ENCODE data around the gene RAB26.

The RAB26 gene

GRCh38 chr16:2179576-2179975 lies 31.2 kb downstream of the RAB26 start:
- TF ChIP-seq EZH2 (optimal IDR thresholded peaks at IDR 0.05; ENCODE audit: low read depth, low read length) (no peak), EZH2phosphoT487 (IDR thresholded peaks at IDR 0.05; ENCODE audit: low read length) (no peak)
- TF ChIP-seq, protein P1, sequence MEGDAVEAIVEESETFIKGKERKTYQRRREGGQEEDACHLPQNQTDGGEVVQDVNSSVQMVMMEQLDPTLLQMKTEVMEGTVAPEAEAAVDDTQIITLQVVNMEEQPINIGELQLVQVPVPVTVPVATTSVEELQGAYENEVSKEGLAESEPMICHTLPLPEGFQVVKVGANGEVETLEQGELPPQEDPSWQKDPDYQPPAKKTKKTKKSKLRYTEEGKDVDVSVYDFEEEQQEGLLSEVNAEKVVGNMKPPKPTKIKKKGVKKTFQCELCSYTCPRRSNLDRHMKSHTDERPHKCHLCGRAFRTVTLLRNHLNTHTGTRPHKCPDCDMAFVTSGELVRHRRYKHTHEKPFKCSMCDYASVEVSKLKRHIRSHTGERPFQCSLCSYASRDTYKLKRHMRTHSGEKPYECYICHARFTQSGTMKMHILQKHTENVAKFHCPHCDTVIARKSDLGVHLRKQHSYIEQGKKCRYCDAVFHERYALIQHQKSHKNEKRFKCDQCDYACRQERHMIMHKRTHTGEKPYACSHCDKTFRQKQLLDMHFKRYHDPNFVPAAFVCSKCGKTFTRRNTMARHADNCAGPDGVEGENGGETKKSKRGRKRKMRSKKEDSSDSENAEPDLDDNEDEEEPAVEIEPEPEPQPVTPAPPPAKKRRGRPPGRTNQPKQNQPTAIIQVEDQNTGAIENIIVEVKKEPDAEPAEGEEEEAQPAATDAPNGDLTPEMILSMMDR (IDR thresholded peaks at IDR 0.05; ENCODE audit: low read length): no peak
- H3K9me3 ChIP-seq (replicated peaks; ENCODE audit: insufficient read depth, low read length): no peaks in the 10 kb centered on the region
- DNase-seq: no peak

GRCh38 chr16:2180461-2180860 lies 32.0 kb downstream of the RAB26 start:
- no peak overlapping the region for H3K9ac ChIP-seq (ENCODE audit: low read length)
- H2AFZ ChIP-seq (ENCODE audit: low read length): no peak overlapping the region
- H3K4me2 ChIP-seq (ENCODE audit: low read depth, low read length): no peak overlapping the region
- no peaks in the 10 kb centered on the region for H3K9me2 ChIP-seq (replicated peaks; ENCODE audit: insufficient read depth, low read length)
- peaks cover 12% of the 10 kb centered on the region for H3K27me3 ChIP-seq (replicated peaks; ENCODE audit: insufficient read depth, low read length)
- TF ChIP-seq EZH2 (optimal IDR thresholded peaks at IDR 0.05; ENCODE audit: low read depth, low read length): no peak
- TF ChIP-seq, protein P1 (IDR thresholded peaks at IDR 0.05; ENCODE audit: low read length): no peak
- TF ChIP-seq EZH2phosphoT487 (IDR thresholded peaks at IDR 0.05; ENCODE audit: low read length): no peak
- H3K4me1 ChIP-seq (ENCODE audit: low read length): no peaks in the 10 kb centered on the region
- H3F3A ChIP-seq (ENCODE audit: insufficient read depth, low read length): no peaks in the 10 kb centered on the region
- H3K79me2 ChIP-seq (ENCODE audit: low read length): no peaks in the 10 kb centered on the region
- H4K20me1 ChIP-seq (ENCODE audit: insufficient read depth, low read length): no peaks in the 10 kb centered on the region
- H3K4me3 ChIP-seq (ENCODE audit: low read length): no peak overlapping the region
- H3K36me3 ChIP-seq (replicated peaks; ENCODE audit: insufficient read depth, low read length): no peaks in the 10 kb centered on the region
- no peak overlapping the region for H3K27ac ChIP-seq (ENCODE audit: low read length)
- H3K9me3 ChIP-seq (replicated peaks; ENCODE audit: insufficient read depth, low read length): no peaks in the 10 kb centered on the region
- no peak for DNase-seq

More at GRCh38 chr16:2179576-2179975, 31.2 kb downstream of the RAB26 start:
- Histone ChIP-seq H3K4me2 (ENCODE audit: low read depth, low read length) (no peak overlapping the region), H4K20me1 (ENCODE audit: insufficient read depth, low read length) (no peaks in the 10 kb centered on the region), H3K4me1 (ENCODE audit: low read length) (no peaks in the 10 kb centered on the region), H3K9me2 (replicated peaks; ENCODE audit: insufficient read depth, low read length) (no peaks in the 10 kb centered on the region), H3K79me2 (ENCODE audit: low read length) (no peaks in the 10 kb centered on the region), H3K36me3 (replicated peaks; ENCODE audit: insufficient read depth, low read length) (no peaks in the 10 kb centered on the region), H3F3A (ENCODE audit: insufficient read depth, low read length) (no peaks in the 10 kb centered on the region), H3K4me3 (ENCODE audit: low read length) (no peak overlapping the region), H3K27ac (ENCODE audit: low read length) (no peak overlapping the region), H3K27me3 (replicated peaks; ENCODE audit: insufficient read depth, low read length) (peaks cover 3% of the 10 kb centered on the region; the same call in 1 of the 2 replicates), H3K9ac (ENCODE audit: low read length) (no peak overlapping the region), H2AFZ (ENCODE audit: low read length) (no peak overlapping the region)

- H3K4me3 ChIP-seq (ENCODE audit: low read length): no peak overlapping the region
- no peak overlapping the region for H3K4me2 ChIP-seq (ENCODE audit: low read depth, low read length)
- peaks cover 20% of the 10 kb centered on the region for H3K27me3 ChIP-seq (replicated peaks; ENCODE audit: insufficient read depth, low read length)
- no peak overlapping the region for H3K9ac ChIP-seq (ENCODE audit: low read length)
- H4K20me1 ChIP-seq (ENCODE audit: insufficient read depth, low read length): no peaks in the 10 kb centered on the region
- H3F3A ChIP-seq (ENCODE audit: insufficient read depth, low read length): no peaks in the 10 kb centered on the region
- no peak overlapping the region for H3K27ac ChIP-seq (ENCODE audit: low read length)
- H3K36me3 ChIP-seq (replicated peaks; ENCODE audit: insufficient read depth, low read length): no peaks in the 10 kb centered on the region
- H3K79me2 ChIP-seq (ENCODE audit: low read length): no peaks in the 10 kb centered on the region
- no peak for DNase-seq
- no peaks in the 10 kb centered on the region for H3K9me3 ChIP-seq (replicated peaks; ENCODE audit: insufficient read depth, low read length)
- H3K4me1 ChIP-seq (ENCODE audit: low read length): no peaks in the 10 kb centered on the region
- H2AFZ ChIP-seq (ENCODE audit: low read length): no peak overlapping the region
- TF ChIP-seq EZH2phosphoT487 (IDR thresholded peaks at IDR 0.05; ENCODE audit: low read length): no peak
- TF ChIP-seq, protein P1 (IDR thresholded peaks at IDR 0.05; ENCODE audit: low read length): no peak
- TF ChIP-seq EZH2 (optimal IDR thresholded peaks at IDR 0.05; ENCODE audit: low read depth, low read length): no peak
- H3K9me2 ChIP-seq (replicated peaks; ENCODE audit: insufficient read depth, low read length): no peaks in the 10 kb centered on the region
Measured at GRCh38 chr16:2180962-2181923, 32.8 kb downstream of the RAB26 start.
